Measurements from ENCODE around the gene LDLRAD4. TPM values are rescaled to one million over a fixed set of nuclear protein-coding genes. Genes with fewer than 3 reads are reported as not detected.

The LDLRAD4 gene
- total RNA-seq, 2 donors from 2014 or later: 33.1 to 41.2 TPM

GRCh38 chr18:13615432-13615861 is 396.9 kb downstream of the LDLRAD4 start:
- Histone ChIP-seq H3K27ac (peak overlapping the region; percentile 92 to 96), H3K4me1 (peaks cover 3 to 78% of the 10 kb centered on the region in 2 donors), H3K9me3 (no peaks in the 10 kb centered on the region), H3K36me3 (no peaks in the 10 kb centered on the region), H3K27me3 (no peaks in the 10 kb centered on the region), H3K4me3 (no peak overlapping the region)
- peak; percentile 55 for DNase-seq (ENCODE audit: low spot score)
- peak in 1 of 2 donors; percentile 12 for TF ChIP-seq CTCF (IDR thresholded peaks at IDR 0.05)

GRCh38 chr18:13616041-13616440 is 397.5 kb downstream of the LDLRAD4 start:
- Histone ChIP-seq H3K36me3 (no peaks in the 10 kb centered on the region), H3K4me1 (peaks cover 3 to 73% of the 10 kb centered on the region in 2 donors), H3K9me3 (no peaks in the 10 kb centered on the region), H3K4me3 (no peak overlapping the region), H3K27ac (peak overlapping the region; percentile 92 to 96), H3K27me3 (no peaks in the 10 kb centered on the region)
- peak; percentile 44 for DNase-seq (ENCODE audit: low spot score)
- no peak for TF ChIP-seq CTCF (IDR thresholded peaks at IDR 0.05)

- no peak overlapping the region for H3K4me3 ChIP-seq
- H3K36me3 ChIP-seq: no peaks in the 10 kb centered on the region
- DNase-seq (ENCODE audit: low spot score): peak; percentile 48
- peak overlapping the region; percentile 92 to 96 for H3K27ac ChIP-seq
- H3K9me3 ChIP-seq: no peaks in the 10 kb centered on the region
- no peaks in the 10 kb centered on the region for H3K27me3 ChIP-seq
- peaks cover 3 to 67% of the 10 kb centered on the region in 2 donors for H3K4me1 ChIP-seq
- TF ChIP-seq CTCF (IDR thresholded peaks at IDR 0.05): no peak
Measured at GRCh38 chr18:13616525-13617035, 398.0 kb downstream of the LDLRAD4 start.

- no peak for TF ChIP-seq CTCF (IDR thresholded peaks at IDR 0.05)
Measured at GRCh38 chr18:13617826-13618515, 399.4 kb downstream of the LDLRAD4 start.

GRCh38 chr18:13618760-13619438 is 400.3 kb downstream of the LDLRAD4 start:
- H3K4me3 ChIP-seq: no peak overlapping the region
- H3K36me3 ChIP-seq: peaks cover 7% of the 10 kb centered on the region

More at GRCh38 chr18:13617826-13618515, 399.4 kb downstream of the LDLRAD4 start:
- Histone ChIP-seq H3K4me3 (no peak overlapping the region), H3K27ac (peak overlapping the region in 1 of 2 donors; percentile 11), H3K36me3 (peaks cover 4% of the 10 kb centered on the region), H3K27me3 (no peaks in the 10 kb centered on the region), H3K4me1 (peaks cover 3 to 53% of the 10 kb centered on the region in 2 donors), H3K9me3 (no peaks in the 10 kb centered on the region)
- DNase-seq (ENCODE audit: low spot score): peak; percentile 44

More at GRCh38 chr18:13618760-13619438, 400.3 kb downstream of the LDLRAD4 start:
- peaks cover 3 to 44% of the 10 kb centered on the region in 2 donors for H3K4me1 ChIP-seq
- DNase-seq (ENCODE audit: low spot score): peak; percentile 55
- H3K9me3 ChIP-seq: no peaks in the 10 kb centered on the region
- H3K27ac ChIP-seq: peak overlapping the region in 1 of 2 donors; percentile 11
- TF ChIP-seq CTCF (IDR thresholded peaks at IDR 0.05): no peak
- H3K27me3 ChIP-seq: no peaks in the 10 kb centered on the region
